ENCODE measurements around the gene UNC93B1. TPM values are rescaled to one million over a fixed set of nuclear protein-coding genes. Genes with fewer than 3 reads are reported as not detected.

Gene UNC93B1
- total RNA-seq, 1 experiment from 2014 or later: 1.4 TPM

GRCh38 chr11:68040957-68041591 lies 37.2 kb upstream of the UNC93B1 start:
- POLR2A ChIA-PET (ENCODE audit: low non-redundant PET): no interaction called here
- no peak for DNase-seq (ENCODE audit: low spot score)
- peak overlapping the region; percentile 29 for H3K4me3 ChIP-seq (ENCODE audit: low read depth, low read length, poor library complexity, severe bottlenecking)

GRCh38 chr11:68040101-68040956 lies 36.4 kb upstream of the UNC93B1 start:
- H3K4me3 ChIP-seq (ENCODE audit: low read depth, low read length, poor library complexity, severe bottlenecking): peak overlapping the region; percentile 46
- no peaks in the 10 kb centered on the region for H3K27me3 ChIP-seq (replicated peaks; ENCODE audit: insufficient read depth, low read depth, low read length, poor library complexity)
- intact Hi-C loops (cut with micrococcal nuclease; ENCODE audit: unreplicated experiment): no loop called here
- TF ChIP-seq EZH2 (IDR thresholded peaks at IDR 0.05; ENCODE audit: borderline replicate concordance, low read depth, low read length, poor library complexity, severe bottlenecking) (no peak), CTCF (conservative IDR thresholded peaks at IDR 0.05; ENCODE audit: low read depth, low read length) (no peak)
- peak; percentile 77 for DNase-seq (ENCODE audit: low spot score)
- BruUV-seq (replicated peaks): no TSS peak
- CTCF ChIA-PET: interaction anchor here (0.6 kb wide), 1 partner anchor 308 kb away, joined by 6 read pairs; no protein-coding TSS in a partner anchor
- H3K4me1 ChIP-seq (ENCODE audit: insufficient read depth, low read length, poor library complexity, severe bottlenecking): peaks cover 26% of the 10 kb centered on the region
- H3K27ac ChIP-seq (ENCODE audit: low read depth, low read length, poor library complexity, severe bottlenecking): peak overlapping the region; percentile 72
- H3K36me3 ChIP-seq (ENCODE audit: insufficient read depth, low read length, poor library complexity, severe bottlenecking): no peaks in the 10 kb centered on the region
- POLR2A ChIA-PET (ENCODE audit: low non-redundant PET): no interaction called here
- H3K9me3 ChIP-seq (ENCODE audit: low read depth, low read length, poor library complexity, severe bottlenecking): no peaks in the 10 kb centered on the region

More at GRCh38 chr11:68040957-68041591, 37.2 kb upstream of the UNC93B1 start:
- H3K9me3 ChIP-seq (ENCODE audit: low read depth, low read length, poor library complexity, severe bottlenecking): no peaks in the 10 kb centered on the region
- no TSS peak for BruUV-seq (replicated peaks)
- peaks cover 26% of the 10 kb centered on the region for H3K4me1 ChIP-seq (ENCODE audit: insufficient read depth, low read length, poor library complexity, severe bottlenecking)
- H3K27ac ChIP-seq (ENCODE audit: low read depth, low read length, poor library complexity, severe bottlenecking): peak overlapping the region; percentile 72
- CTCF ChIA-PET: no interaction called here
- intact Hi-C loops (cut with micrococcal nuclease; ENCODE audit: unreplicated experiment): no loop called here
- H3K36me3 ChIP-seq (ENCODE audit: insufficient read depth, low read length, poor library complexity, severe bottlenecking): no peaks in the 10 kb centered on the region
- TF ChIP-seq CTCF (conservative IDR thresholded peaks at IDR 0.05; ENCODE audit: low read depth, low read length): no peak
- no peak for TF ChIP-seq EZH2 (IDR thresholded peaks at IDR 0.05; ENCODE audit: borderline replicate concordance, low read depth, low read length, poor library complexity, severe bottlenecking)
- H3K27me3 ChIP-seq (replicated peaks; ENCODE audit: insufficient read depth, low read depth, low read length, poor library complexity): no peaks in the 10 kb centered on the region

GRCh38 chr11:68039526-68040086 lies 35.7 kb upstream of the UNC93B1 start:
- Histone ChIP-seq H3K36me3 (ENCODE audit: insufficient read depth, low read length, poor library complexity, severe bottlenecking) (no peaks in the 10 kb centered on the region), H3K27ac (ENCODE audit: low read depth, low read length, poor library complexity, severe bottlenecking) (peak overlapping the region; percentile 72), H3K4me1 (ENCODE audit: insufficient read depth, low read length, poor library complexity, severe bottlenecking) (peaks cover 26% of the 10 kb centered on the region), H3K4me3 (ENCODE audit: low read depth, low read length, poor library complexity, severe bottlenecking) (peak overlapping the region; percentile 46), H3K9me3 (ENCODE audit: low read depth, low read length, poor library complexity, severe bottlenecking) (no peaks in the 10 kb centered on the region), H3K27me3 (replicated peaks; ENCODE audit: insufficient read depth, low read depth, low read length, poor library complexity) (no peaks in the 10 kb centered on the region)
- no TSS peak for BruUV-seq (replicated peaks)
- ChIA-PET POLR2A (ENCODE audit: low non-redundant PET) (no interaction called here), CTCF (interaction anchor here (0.6 kb wide), 1 partner anchor 307 kb away, joined by 6 read pairs; no protein-coding TSS in a partner anchor)
- intact Hi-C loops (cut with micrococcal nuclease; ENCODE audit: unreplicated experiment): loop anchor here (10.0 kb wide), 1 partner anchor 165 kb away; no protein-coding TSS in a partner anchor
- no peak for TF ChIP-seq EZH2 (IDR thresholded peaks at IDR 0.05; ENCODE audit: borderline replicate concordance, low read depth, low read length, poor library complexity, severe bottlenecking)
- no peak for TF ChIP-seq CTCF (conservative IDR thresholded peaks at IDR 0.05; ENCODE audit: low read depth, low read length)
- DNase-seq (ENCODE audit: low spot score): no peak
